ENCODE results near the gene C15orf61. TPM values are rescaled to one million over a fixed set of nuclear protein-coding genes. Genes with fewer than 3 reads are reported as not detected.

Gene C15orf61
- total RNA-seq, result 10 to 100 TPM in 1 of 3 donors, 1 to 10 TPM in 2; 3.8 to 24.3 (median 4.6) TPM

GRCh38 chr15:67521029-67521782 is at the start of gene C15orf61:
Gene C15orf61, plus strand, starts transcription at chr15:67521131. Its CDS starts 118 bp downstream, at chr15:67521249.
- peak; percentile 90 to 91 for DNase-seq (ENCODE audit: low spot score in 2 of 2)
- intact Hi-C loops (cut with DNase I; ENCODE audit: low total_unique reads), result loop anchor here (10.0 kb wide), 1 partner anchor 314 kb away; no protein-coding TSS in a partner anchor
- Histone ChIP-seq H3K36me3 (no peaks in the 10 kb centered on the region), H3K4me3 (peak within 1 kb of the TSS; percentile 77 to 97 (median 86)), H3K27me3 (no peaks in the 10 kb centered on the region), H3K9me3 (no peaks in the 10 kb centered on the region), H3K27ac (peak within 1 kb of the TSS; percentile 95 to 98), H3K4me1 (peaks cover 0 to 10% of the 10 kb centered on the region in 2 donors)
- TF ChIP-seq POLR2AphosphoS5 (IDR thresholded peaks at IDR 0.05) (peak; percentile 50 to 65 (median 64)), POLR2A (IDR thresholded peaks at IDR 0.05) (peak; percentile 33), CTCF (IDR thresholded peaks at IDR 0.05) (no peak)

- no peaks in the 10 kb centered on the region for H3K36me3 ChIP-seq
- H3K4me3 ChIP-seq, result no peak overlapping the region
- H3K9me3 ChIP-seq, result no peaks in the 10 kb centered on the region
- H3K27ac ChIP-seq, result no peak overlapping the region
- intact Hi-C loops (cut with DNase I; ENCODE audit: low total_unique reads), result no loop called here
- no peaks in the 10 kb centered on the region for H3K4me1 ChIP-seq
- H3K27me3 ChIP-seq, result no peaks in the 10 kb centered on the region
- DNase-seq (ENCODE audit: low spot score in 2 of 2), result no peak
- TF ChIP-seq POLR2A (IDR thresholded peaks at IDR 0.05), result no peak
- TF ChIP-seq POLR2AphosphoS5 (IDR thresholded peaks at IDR 0.05), result no peak
- no peak for TF ChIP-seq CTCF (IDR thresholded peaks at IDR 0.05)
Observed at GRCh38 chr15:67472957-67473356, 48.0 kb upstream of the C15orf61 start.

GRCh38 chr15:67474405-67475110 is 46.4 kb upstream of the C15orf61 start:
- H3K9me3 ChIP-seq, result no peaks in the 10 kb centered on the region
- TF ChIP-seq POLR2AphosphoS5 (IDR thresholded peaks at IDR 0.05) (no peak), CTCF (IDR thresholded peaks at IDR 0.05) (no peak), POLR2A (IDR thresholded peaks at IDR 0.05) (no peak)
- no peak overlapping the region for H3K4me3 ChIP-seq
- H3K36me3 ChIP-seq, result no peaks in the 10 kb centered on the region
- intact Hi-C loops (cut with DNase I; ENCODE audit: low total_unique reads), result loop anchor here (2.0 kb wide), 1 partner anchor 22 kb away; no protein-coding TSS in a partner anchor
- H3K27ac ChIP-seq, result no peak overlapping the region
- no peaks in the 10 kb centered on the region for H3K4me1 ChIP-seq
- no peak for DNase-seq (ENCODE audit: low spot score in 2 of 2)
- no peaks in the 10 kb centered on the region for H3K27me3 ChIP-seq

GRCh38 chr15:67479781-67480505 is 41.0 kb upstream of the C15orf61 start:
- no peaks in the 10 kb centered on the region for H3K36me3 ChIP-seq
- no peaks in the 10 kb centered on the region for H3K4me1 ChIP-seq
- intact Hi-C loops (cut with DNase I; ENCODE audit: low total_unique reads), result no loop called here
- no peaks in the 10 kb centered on the region for H3K9me3 ChIP-seq
- H3K27ac ChIP-seq, result no peak overlapping the region
- no peak for DNase-seq (ENCODE audit: low spot score in 2 of 2)
- H3K27me3 ChIP-seq, result no peaks in the 10 kb centered on the region
- peak overlapping the region in 1 of 3 donors; percentile 28 for H3K4me3 ChIP-seq
- no peak for TF ChIP-seq CTCF (IDR thresholded peaks at IDR 0.05)
- no peak for TF ChIP-seq POLR2A (IDR thresholded peaks at IDR 0.05)
- no peak for TF ChIP-seq POLR2AphosphoS5 (IDR thresholded peaks at IDR 0.05)
